GM21576 (cell line): ENCODE measurements around the gene RTN3.
"Not testable (repeated sequence)": the region's sequence is repeated elsewhere in the genome, so short reads cannot be mapped to it uniquely, and the experiment has no call there.

ENCODE experiments used
- ATAC-seq: cut with Tn5 transposase; IDR thresholded peaks from one replicate; pipeline ENCODE4 v1.9.1; 2021; ENCODE audit warnings: mild to moderate bottlenecking, moderate library complexity; ENCODE audit not compliant: unreplicated experiment

RTN3 gene

GRCh38 chr11:63680834-63681320, 423 bp upstream of the RTN3 start:
- ATAC-seq, result peak; percentile 9

GRCh38 chr11:63682066-63683021, 1.0 kb downstream of the RTN3 start:
- no peak for ATAC-seq

- ATAC-seq, result no peak
These were observed 2.1 kb downstream of the RTN3 start for GRCh38 chr11:63683133-63683991.

- not testable (repeated sequence) for ATAC-seq
These were observed 3.9 kb downstream of the RTN3 start for GRCh38 chr11:63685158-63685721.

- no peak for ATAC-seq
These were observed 5.6 kb downstream of the RTN3 start for GRCh38 chr11:63686926-63687325.

- ATAC-seq, result no peak
These were observed 6.5 kb downstream of the RTN3 start for GRCh38 chr11:63687845-63688244.

- no peak for ATAC-seq
These were observed 13.3 kb downstream of the RTN3 start for GRCh38 chr11:63694596-63694995.

GRCh38 chr11:63698976-63699733, 17.9 kb downstream of the RTN3 start:
- ATAC-seq, result no peak

GRCh38 chr11:63699896-63700295, 18.6 kb downstream of the RTN3 start:
- ATAC-seq, result no peak

- ATAC-seq, result no peak
These were observed 24.2 kb downstream of the RTN3 start for GRCh38 chr11:63705526-63705925.

- no peak for ATAC-seq
These were observed 27.5 kb downstream of the RTN3 start for GRCh38 chr11:63708764-63709163.

GRCh38 chr11:63709336-63709884, 28.1 kb downstream of the RTN3 start:
- ATAC-seq, result no peak

GRCh38 chr11:63710476-63711217, 29.3 kb downstream of the RTN3 start:
- ATAC-seq, result no peak

GRCh38 chr11:63711838-63712237, 30.5 kb downstream of the RTN3 start:
- no peak for ATAC-seq

- no peak for ATAC-seq
These were observed 32.5 kb downstream of the RTN3 start for GRCh38 chr11:63713766-63714165.

- ATAC-seq, result no peak
These were observed 34.7 kb downstream of the RTN3 start for GRCh38 chr11:63716046-63716445.

GRCh38 chr11:63719001-63719400, 37.7 kb downstream of the RTN3 start:
- no peak for ATAC-seq

GRCh38 chr11:63719987-63720386, 38.7 kb downstream of the RTN3 start:
- no peak for ATAC-seq

- ATAC-seq, result no peak
These were observed 39.3 kb downstream of the RTN3 start for GRCh38 chr11:63720611-63721010.
